HG03469 (cell line): ENCODE results near the gene CITED4.

Experiments
- ATAC-seq: cut with Tn5 transposase; IDR thresholded peaks from one replicate; pipeline ENCODE4 v1.9.1; 2021; ENCODE audit warnings: mild to moderate bottlenecking, moderate library complexity, moderate number of reproducible peaks; ENCODE audit not compliant: unreplicated experiment

Gene CITED4

DNA sequence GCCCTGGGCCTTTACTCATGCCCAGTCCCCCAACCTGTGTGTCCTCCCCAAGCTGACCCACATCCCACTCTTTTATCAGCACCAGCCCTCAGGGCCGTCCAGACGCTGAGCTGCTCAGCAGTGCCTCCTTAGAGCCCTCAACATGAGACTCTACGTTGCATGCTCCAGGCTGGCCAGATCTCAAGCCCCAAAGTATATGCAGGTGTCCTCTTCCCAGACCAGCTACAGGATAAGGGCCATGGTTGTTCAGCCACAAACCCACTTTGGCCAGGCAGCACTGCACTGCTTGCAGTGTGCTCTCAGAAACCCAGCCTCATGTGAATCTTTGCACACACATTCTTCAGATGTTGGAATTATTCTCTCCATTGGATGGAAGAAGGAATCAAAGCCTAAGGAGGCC lies 6.0 kb downstream of the CITED4 start:
- ATAC-seq: no peak

DNA sequence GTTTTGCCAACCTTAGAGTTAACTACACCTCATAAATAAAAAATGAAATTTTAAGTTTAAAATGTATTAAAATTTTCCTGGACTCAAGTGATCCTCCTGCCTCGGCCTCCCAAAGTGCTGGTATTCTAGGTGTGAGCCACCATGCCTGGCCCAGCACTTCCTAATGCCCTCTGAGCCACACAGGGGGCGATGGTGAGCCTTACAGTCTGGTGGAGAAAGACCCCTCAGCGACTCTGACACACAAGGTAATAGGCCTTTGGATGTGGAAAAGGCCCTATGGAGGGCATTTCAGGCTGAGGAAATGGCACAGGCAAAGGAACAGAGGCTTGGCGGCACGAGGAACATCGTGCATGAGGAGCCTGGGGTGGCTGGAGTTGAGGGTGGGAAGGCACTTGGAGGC lies 6.7 kb downstream of the CITED4 start:
- no peak for ATAC-seq

DNA sequence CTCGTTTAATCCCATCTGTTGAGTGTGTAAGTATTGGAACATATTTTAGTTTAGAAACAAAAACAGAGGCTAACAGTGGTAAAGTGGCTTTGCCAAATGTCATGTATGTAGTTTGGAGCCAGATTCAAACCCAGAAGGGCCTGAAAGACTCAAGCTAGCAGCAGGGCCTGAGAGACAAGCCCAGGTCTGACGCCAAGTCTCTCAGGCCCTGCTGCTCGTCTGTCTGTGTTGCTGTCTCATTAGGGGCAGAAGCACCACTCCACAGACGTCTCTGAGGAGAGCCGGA lies 8.3 kb downstream of the CITED4 start:
- ATAC-seq: no peak

DNA sequence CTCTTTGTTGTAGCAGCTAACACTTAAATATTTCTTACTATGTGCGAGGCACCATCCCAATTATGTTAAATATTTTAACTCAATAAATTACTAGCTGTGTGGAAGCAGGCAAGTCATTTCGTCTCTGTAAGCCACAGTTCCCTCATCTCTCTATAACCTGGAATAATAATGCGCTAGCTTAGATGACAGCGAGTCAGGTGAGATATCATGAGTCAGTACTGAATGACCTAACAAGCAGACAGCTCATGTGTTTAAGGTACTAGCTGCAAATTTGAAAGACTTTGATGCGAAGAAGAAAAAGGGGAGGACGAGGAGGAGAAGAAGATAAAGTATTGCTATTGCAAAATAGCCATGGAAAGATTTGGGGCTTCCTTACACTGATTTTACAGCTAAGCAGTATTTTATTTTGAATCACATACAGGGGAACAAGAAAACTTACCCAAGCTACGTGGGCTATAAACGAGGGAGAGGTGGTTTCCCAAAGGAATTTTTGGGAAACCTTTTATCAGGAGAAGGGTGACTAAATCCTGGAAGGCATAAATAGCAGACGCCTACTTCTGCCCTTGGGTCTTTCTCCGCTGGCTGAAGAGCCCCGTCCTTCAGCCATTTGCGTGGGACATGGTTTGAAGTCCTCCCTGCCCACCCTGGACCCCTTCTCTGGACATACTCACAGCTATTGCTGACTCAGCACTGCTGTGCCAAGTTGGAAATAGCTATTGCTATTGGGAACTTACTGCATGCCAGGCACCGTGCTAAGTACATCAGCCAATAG lies 8.9 kb downstream of the CITED4 start:
- ATAC-seq: no peak

DNA sequence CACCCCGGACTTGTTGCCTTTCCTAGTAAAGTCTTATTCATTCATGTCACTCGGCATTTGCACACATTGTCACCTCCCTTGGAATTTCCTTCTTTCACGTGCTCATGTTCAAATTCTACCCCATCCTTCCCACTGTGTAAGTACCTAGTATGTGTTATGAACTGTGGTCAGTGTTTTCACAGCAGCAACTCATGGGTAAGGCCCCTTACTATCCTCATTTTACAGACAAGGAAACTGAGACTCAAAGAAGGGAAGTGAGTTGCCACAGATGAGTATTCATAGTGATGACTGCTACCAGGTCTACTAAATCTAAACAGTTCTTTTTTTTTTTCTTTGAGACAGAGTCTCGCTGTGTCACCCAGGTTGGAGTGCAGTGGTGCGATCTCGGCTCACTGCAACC lies 10.5 kb downstream of the CITED4 start:
- no peak for ATAC-seq

DNA sequence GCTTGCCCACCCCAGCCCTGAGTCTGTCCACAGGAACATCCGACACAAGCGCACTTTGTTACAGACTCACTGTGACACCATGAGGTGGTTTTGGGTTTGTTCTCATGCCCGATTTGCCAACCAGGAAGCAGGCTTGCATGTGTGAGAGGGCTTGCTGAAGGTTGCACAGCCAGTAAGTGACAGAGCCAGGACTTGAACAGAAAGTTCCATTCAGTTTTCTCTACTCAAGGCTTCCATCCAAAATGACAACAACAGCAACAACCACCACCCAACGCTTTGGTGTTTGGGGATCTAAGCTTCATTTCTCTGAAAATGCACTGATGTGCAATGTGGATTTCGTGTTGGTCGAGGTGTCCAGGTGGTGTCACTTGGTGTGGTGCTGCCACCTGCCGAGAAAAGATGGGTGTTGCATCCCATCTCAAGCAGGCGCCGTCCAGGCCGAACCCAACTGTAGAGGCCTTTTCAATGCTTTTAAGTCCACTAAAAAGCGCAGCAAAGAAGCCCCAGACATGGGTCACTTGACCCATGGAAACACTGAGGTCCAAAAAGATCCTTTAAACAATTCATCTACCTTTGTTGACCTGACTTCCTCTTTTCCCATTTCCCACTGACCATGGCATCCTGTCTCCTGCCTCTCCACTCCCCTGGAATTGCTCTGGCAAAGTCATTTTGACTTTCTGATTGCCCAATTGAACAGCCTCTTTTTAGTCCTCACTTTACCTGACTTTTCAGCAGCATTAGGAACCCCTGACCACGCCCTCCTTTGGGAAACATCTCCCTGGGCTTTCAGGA lies 12.2 kb downstream of the CITED4 start:
- ATAC-seq: no peak

DNA sequence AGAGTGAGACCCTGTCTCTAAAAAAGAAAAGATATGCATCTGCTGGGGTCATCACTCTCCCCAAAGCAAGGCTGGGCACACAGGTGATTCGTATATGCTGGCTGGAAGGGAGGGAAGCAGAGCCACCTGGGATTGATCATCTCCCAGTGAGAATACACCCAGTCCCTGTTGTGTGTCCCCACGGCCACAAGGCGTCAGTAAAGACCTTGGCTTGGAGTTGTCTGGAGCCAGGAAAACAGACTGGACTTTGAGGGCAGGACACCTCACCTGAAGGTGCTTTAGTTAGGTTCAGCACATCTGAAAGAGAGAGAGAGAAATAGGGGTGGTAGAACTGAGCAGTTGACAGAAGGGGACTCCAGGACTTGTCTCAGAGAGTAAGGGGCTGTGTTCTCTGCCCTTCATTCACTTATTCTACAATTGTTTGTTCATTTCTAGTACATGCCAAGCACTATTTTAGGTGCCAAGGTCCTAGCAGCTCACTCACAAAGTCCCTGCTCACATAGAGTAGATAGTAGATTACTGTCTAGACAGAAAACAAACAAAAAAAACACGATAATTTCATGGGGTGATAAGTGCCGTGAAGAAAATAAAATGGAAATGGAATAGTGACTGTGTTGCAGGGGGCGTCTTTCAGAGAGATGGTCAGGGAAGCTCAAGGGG lies 13.5 kb downstream of the CITED4 start:
- ATAC-seq: no peak

DNA sequence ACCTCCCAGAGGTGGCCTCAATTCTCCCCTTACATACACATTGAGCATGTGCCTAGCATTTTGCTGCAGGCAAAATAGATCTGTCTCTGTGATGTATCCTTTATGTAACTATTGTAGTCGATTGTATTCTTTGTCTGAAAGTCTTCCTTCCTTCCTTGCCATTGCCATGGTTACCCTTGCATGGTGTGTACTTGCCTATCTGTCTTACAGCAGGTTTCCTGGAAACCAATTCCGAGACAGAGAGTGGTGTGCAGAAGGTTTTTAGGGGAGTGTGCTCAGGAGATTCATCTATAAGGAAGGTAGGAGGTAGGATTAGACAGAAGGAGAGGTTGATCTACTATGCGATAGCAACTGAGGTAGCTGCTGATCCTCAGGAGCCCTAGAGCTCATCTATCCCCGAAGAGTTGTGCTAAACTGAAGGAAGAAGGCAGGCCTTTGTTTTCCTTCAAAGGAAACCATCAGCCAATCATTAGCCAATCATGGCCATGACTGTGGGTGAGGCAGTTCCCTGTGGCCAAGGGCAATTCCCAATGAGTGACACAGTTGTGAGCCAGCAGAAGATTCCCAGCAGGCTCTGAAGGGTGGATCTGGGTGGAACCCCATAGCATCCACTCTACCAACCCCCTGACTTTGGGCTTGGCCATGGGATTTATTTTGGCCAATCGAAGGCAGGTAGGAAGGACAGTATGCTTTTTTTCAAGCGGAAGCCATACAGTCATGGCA lies 15.0 kb downstream of the CITED4 start:
- ATAC-seq: no peak

DNA sequence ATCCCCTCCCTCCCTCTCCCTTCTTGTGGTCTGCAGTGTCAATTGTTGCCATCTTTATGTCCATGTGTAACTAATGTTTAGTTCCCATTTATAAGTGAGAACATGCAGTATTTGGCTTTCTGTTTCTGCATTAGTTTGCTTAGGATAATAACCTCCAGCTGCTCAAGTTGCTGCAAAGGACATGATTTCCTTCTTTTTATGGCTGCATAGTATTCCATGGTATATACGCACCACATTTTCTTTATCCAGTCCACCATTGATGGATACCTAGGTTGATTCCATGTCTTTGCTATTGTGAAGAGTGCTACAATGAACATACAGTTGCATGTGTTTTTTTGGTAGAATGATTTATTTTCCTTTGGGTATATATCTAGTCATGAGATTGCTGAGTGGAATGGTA lies 16.3 kb downstream of the CITED4 start:
- no peak for ATAC-seq

DNA sequence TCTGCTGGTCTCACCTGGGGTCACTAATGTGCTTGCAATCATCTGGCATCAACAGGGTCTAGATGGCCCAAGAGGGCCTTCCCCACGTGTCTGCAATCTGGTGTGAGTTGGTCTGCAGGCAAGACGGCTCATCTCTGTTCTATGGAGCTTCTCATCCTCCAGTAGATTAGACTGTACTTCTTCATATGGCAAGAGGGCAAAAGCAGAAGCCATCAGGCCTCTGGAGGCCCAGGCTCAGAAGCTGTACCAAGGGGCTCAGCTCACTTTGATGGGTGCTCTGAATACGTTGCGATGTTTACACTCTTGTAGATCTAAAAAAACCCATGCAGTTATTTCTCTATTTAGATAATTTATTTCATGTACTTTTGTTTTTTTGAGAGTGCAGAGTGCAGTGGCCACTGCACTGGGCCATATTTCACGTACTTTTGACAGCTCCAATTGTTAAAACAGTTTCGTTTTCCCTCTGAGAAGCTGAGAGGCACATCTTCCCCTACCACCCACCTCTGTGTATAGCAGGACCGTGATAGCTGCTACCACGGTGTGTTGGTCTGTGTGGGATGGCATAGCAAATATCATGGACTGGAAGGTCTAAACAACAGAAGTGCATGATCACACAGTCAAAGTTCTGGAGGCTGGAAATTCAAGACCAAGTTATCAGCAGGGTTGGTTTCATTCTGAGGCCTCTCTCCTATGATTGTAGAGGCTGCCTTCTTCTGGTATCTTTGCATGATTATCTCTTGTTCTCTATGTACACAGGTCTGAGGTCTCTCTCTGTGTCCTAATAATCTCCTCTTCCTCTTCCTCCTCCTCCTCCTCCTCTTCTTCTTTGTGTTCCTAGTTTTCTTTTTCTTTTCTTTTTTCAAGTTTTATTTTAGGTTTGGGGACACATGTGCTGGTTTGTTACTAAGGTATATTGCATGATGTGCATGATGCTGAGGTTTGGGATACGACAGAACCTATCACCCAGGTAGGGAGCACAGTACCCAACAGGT lies 17.0 kb downstream of the CITED4 start:
- ATAC-seq: no peak

DNA sequence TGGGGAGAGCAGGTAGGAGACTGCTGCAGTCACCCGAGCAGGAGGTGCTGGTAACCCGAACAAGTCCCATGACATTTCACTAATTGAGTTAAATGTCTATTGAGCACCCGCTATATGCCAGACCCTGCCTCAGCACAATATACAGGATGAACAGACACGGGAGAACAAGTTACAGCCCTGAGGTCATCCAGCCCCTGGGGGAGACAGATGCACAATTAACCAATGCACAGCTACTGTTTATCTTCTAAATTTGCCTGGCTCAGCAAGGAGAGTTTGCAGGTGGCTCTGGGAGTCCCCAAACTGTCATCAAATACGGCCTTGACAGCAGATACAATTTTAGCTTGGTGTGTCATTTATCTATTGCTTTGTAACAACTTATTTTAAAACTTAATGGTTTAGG lies 18.1 kb downstream of the CITED4 start:
- ATAC-seq: no peak

DNA sequence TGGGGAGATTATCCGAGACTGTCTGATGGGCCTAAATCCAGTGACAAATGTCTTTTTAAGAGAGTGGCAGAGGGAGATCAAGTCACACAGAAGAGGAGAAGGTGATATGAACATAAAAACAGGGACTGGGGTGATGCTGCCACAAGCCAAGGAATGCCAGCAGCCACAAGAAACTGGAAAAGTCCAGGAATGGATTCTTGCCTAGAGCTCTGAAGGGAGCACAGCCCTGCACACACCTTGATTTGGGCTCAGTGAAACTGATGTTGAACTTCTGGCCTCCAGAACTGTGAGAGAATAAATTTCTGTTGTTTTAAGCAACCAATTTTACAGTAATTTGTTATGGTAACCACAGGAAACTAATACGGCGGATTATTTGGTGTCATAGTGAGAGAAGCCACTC lies 19.5 kb downstream of the CITED4 start:
- no peak for ATAC-seq

DNA sequence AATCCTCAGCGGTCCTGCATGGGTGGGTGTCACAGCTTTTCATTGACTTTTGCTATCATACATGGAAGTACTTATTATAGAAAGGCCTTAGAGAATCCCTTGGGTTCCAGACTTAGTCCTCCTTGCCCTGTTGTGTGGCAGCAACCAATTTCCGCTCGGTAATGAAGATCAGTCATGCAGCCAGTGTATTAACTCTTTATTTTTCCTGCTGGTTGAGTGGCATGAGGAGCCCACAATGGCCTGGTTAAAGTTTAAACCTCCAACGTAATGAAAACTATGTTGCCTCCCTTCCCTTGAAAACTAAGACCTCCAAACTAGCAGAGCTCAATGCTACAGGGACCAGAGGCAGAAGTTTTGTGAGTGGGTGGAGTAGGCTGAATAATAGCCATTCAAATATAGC lies 20.0 kb downstream of the CITED4 start:
- ATAC-seq: no peak

DNA sequence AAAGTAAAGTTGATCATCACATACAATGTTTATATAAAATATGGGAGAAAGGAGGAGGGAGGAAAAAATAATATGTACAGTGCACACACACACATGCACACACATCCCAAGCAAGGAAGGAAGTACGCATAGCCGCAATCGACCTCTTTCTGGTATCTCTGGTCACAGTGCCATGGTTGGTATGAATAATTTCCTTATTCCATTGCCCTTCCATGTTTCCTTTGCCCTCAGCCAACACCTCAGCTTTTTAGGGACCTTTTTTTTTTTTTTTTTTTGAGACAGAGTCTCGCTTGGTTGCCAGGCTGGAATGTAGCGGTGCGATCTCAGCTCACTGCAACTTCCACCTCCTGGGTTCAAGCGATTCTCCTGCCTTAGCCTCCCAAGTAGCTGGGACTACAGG lies 20.6 kb downstream of the CITED4 start:
- no peak for ATAC-seq

DNA sequence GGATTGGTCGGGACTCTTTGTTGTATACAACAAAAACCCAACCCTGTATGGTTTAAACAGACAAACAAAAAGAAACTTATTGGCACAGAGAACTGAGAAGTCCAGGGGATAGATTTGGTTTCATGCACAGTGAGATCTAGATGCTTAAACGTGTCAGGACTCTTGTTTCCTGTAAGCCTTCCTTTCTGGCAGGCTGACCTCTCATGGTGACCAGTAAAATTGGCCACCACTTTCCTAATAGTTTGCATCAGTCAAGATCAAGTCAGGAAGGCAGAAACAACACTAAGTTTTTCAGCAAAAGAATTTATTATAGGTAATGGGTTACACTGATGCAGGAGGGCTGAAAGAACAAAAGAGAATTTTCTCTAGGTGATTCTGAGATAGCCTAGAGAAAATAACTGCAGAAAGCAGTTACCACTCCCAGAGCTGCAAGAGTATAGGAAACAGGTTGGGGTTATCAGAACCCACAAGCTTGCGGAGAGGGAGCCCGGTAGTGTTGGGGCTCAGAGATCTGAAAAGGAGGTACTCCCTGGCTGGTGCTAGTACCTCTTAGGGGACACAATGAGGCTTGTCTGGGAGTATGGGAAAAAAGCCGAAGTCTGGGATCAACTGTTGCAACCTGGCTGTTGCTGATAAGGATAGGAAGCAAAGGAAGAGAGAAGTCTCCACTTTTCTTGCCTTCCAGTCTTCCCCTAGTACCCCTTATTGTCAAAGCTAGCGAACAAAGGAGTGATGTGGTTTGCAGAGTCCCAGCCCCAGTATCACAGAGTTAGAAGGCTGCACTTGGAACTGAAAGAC lies 21.4 kb downstream of the CITED4 start:
- no peak for ATAC-seq

DNA sequence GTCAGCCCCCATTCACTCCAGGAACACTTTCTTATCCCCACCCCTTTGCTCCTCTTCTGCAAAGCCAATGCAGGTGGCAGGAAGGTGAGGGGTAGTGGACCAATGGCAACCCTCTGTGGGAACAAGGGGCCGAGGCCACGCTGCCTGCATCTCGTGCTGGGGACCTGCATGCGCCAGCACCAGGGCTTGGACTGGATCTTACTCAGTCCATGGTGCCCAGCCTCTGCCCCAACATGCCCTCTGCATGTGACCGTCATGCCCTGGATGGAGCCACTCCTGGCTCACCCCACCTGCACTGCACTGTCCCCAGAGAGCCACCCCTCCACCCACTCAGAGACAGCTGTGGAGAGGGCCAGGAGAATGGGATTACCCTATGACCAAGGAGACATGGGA lies 22.2 kb downstream of the CITED4 start:
- ATAC-seq: no peak

DNA sequence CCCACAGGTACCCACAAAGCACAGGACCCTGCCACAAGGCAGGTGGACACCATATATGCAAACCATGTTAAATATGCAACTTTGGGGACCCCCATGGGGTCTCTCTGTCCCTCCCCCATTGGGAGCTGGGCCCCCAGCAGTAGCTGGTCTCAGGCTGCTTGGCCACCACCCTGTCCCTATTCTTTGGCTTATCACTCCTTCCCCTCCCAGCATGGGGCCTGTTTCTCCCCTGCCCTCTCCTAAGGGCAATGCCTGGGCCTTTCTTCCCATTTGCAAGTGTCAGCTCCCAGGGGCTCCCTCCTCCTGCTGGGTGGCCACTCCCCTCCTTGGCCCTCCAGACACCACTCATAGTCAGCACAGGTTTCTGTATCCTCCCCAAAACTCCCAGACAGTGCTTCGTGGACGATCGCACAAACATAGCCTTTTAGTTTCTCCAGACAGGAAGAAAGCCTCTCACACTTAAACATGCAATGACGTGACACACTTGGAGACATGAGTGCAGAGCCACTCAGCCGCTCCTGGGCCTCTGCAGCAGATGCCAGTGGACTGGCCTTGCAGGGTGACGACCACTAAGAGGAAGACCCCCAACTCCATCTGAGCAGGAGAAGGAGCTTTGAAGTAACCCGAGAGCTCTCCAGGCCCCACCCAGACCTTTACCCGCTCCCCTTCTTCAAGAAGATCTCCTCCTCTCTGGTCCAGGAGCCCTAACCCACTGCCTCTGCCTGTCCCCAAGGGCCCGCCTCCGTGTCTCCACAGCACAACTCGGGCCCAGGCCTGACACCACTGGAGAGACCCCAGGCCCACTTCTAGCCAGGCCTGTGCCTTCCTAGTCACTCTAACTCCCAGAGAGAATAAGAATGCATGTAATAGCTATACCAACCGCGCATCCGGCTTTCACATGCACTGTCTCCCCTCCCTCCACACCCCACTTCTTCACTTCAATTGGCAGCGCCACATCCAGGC lies 22.9 kb downstream of the CITED4 start:
- no peak for ATAC-seq
